Endothelial cell (in vitro differentiated cells): ENCODE measurements around the gene GABBR2. TPM values are rescaled to one million over a fixed set of nuclear protein-coding genes. Genes with fewer than 3 reads are reported as not detected.

Experiments used
- DNase-seq: peaks from one replicate; pipeline ENCODE4 v3.0.0; 2021; ENCODE audit warnings: low spot score
- H3K27ac Mint-ChIP-seq: one replicate; pipeline ENCODE4 v1.8.0; 2021; ENCODE audit warnings: mixed read lengths, inconsistent platforms; ENCODE audit not compliant: unreplicated experiment
- H3K27me3 Mint-ChIP-seq: one replicate; pipeline ENCODE4 v1.8.0; 2021; ENCODE audit warnings: mild to moderate bottlenecking, moderate library complexity, mixed read lengths, inconsistent platforms; ENCODE audit not compliant: unreplicated experiment
- H3K36me3 Mint-ChIP-seq: one replicate; pipeline ENCODE4 v1.8.0; 2021; ENCODE audit warnings: mild to moderate bottlenecking, low read depth, mixed read lengths, inconsistent platforms; ENCODE audit not compliant: unreplicated experiment
- H3K4me1 Mint-ChIP-seq: one replicate; pipeline ENCODE4 v1.8.0; 2021; ENCODE audit warnings: mild to moderate bottlenecking, mixed read lengths, inconsistent platforms; ENCODE audit not compliant: unreplicated experiment
- H3K4me3 Mint-ChIP-seq: one replicate; pipeline ENCODE4 v1.8.0; 2021; ENCODE audit warnings: mild to moderate bottlenecking, mixed read lengths, inconsistent platforms; ENCODE audit not compliant: unreplicated experiment
- H3K9me3 Mint-ChIP-seq: one replicate; pipeline ENCODE4 v1.8.0; 2021; ENCODE audit warnings: mixed read lengths, inconsistent platforms; ENCODE audit not compliant: unreplicated experiment
- CTCF ChIP-seq: fragments of 200-600 bp; sonication (generic); IDR thresholded peaks from one replicate; pipeline ENCODE4 v1.5.0; 2021; ENCODE audit warnings: antibody characterized with exemption; ENCODE audit not compliant: unreplicated experiment
- total RNA-seq: library from RNA; stranded (reverse); fragmentation: NEBNext Ultra II Directional; extraction: Animal tissue kit (Norgen Biotek cat#: 25700); gene quantifications from one replicate; pipeline ENCODE4 v1.2.1, GENCODE V29; 2021; ENCODE audit not compliant: unreplicated experiment

GABBR2 gene
- total RNA-seq, 1 donor from 2014 or later, result 0.46 TPM

GRCh38 chr9:98302938-98303632 is 405.6 kb downstream of the GABBR2 start:
- no peaks in the 10 kb centered on the region for H3K36me3 Mint-ChIP-seq
- no peak for TF ChIP-seq CTCF
- H3K27me3 Mint-ChIP-seq, result peaks cover 3% of the 10 kb centered on the region
- DNase-seq, result no peak
- H3K27ac Mint-ChIP-seq, result no peak overlapping the region
- no peaks in the 10 kb centered on the region for H3K9me3 Mint-ChIP-seq
- no peaks in the 10 kb centered on the region for H3K4me1 Mint-ChIP-seq
- no peak overlapping the region for H3K4me3 Mint-ChIP-seq

- Mint-ChIP-seq H3K27me3 (peaks cover 3% of the 10 kb centered on the region), H3K9me3 (no peaks in the 10 kb centered on the region), H3K4me3 (no peak overlapping the region), H3K27ac (no peak overlapping the region), H3K36me3 (no peaks in the 10 kb centered on the region), H3K4me1 (no peaks in the 10 kb centered on the region)
- no peak for DNase-seq
- TF ChIP-seq CTCF, result no peak
Measured at GRCh38 chr9:98302150-98302549, 406.6 kb downstream of the GABBR2 start.

DNA sequence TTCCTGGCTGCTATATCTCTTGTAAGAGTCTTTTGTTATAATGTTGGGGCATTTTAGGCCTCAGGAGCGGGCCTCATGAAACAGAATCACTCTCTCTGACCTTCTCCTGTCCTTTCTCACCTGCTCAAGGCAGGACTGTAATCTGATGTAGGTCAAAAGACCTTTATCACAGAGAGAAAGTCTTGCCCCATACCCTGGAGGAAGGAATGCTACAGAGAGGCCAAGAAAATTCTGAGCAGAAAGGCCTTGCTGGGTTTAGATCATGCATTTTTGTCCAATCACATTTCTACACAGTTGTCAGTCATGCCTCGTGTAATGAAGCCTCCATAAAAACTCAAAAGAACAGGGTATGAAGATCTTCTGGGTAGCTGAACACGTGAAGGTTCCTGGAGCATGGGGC is 408.1 kb downstream of the GABBR2 start:
- Mint-ChIP-seq H3K4me3 (no peak overlapping the region), H3K27ac (no peak overlapping the region), H3K9me3 (no peaks in the 10 kb centered on the region), H3K27me3 (peaks cover 3% of the 10 kb centered on the region), H3K4me1 (no peaks in the 10 kb centered on the region), H3K36me3 (no peaks in the 10 kb centered on the region)
- TF ChIP-seq CTCF, result no peak
- no peak for DNase-seq

- no peak for DNase-seq
- no peak for TF ChIP-seq CTCF
- no peaks in the 10 kb centered on the region for H3K4me1 Mint-ChIP-seq
- H3K4me3 Mint-ChIP-seq, result no peak overlapping the region
- H3K9me3 Mint-ChIP-seq, result no peaks in the 10 kb centered on the region
- peaks cover 5% of the 10 kb centered on the region for H3K27me3 Mint-ChIP-seq
- H3K36me3 Mint-ChIP-seq, result no peaks in the 10 kb centered on the region
- H3K27ac Mint-ChIP-seq, result no peak overlapping the region
Measured at GRCh38 chr9:98298476-98298875, 410.3 kb downstream of the GABBR2 start.

DNA sequence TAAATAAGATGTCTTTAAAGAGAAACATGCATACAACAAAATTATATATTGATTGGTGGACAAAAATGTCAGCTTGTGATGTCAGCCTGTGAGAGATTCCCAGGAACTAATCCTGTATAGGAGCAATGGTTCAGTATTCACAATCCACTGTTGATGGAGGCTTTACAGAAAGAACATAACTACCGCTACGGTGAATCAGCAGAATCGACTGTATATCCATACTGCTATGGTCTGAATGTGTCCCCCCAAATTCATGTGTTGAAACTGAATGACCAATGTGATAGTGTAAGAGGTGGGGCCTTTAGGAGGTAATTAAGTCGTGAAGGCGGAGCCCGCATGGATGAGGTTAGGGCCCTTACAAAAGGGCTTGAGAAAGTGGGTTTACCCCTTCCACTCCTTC is 412.9 kb downstream of the GABBR2 start:
- peaks cover 2% of the 10 kb centered on the region for H3K27me3 Mint-ChIP-seq
- no peak overlapping the region for H3K27ac Mint-ChIP-seq
- H3K36me3 Mint-ChIP-seq, result no peaks in the 10 kb centered on the region
- no peaks in the 10 kb centered on the region for H3K4me1 Mint-ChIP-seq
- no peak for DNase-seq
- no peak overlapping the region for H3K4me3 Mint-ChIP-seq
- TF ChIP-seq CTCF, result no peak
- H3K9me3 Mint-ChIP-seq, result no peaks in the 10 kb centered on the region
